ENCODE data around the gene LRP1-AS. TPM values are rescaled to one million over a fixed set of nuclear protein-coding genes. Genes with fewer than 3 reads are reported as not detected.

The LRP1-AS gene
- polyA plus RNA-seq, 1 donor (not counting 4 experiments of a cell fraction or from before 2014, with no cell fraction given) = not detected

DNA sequence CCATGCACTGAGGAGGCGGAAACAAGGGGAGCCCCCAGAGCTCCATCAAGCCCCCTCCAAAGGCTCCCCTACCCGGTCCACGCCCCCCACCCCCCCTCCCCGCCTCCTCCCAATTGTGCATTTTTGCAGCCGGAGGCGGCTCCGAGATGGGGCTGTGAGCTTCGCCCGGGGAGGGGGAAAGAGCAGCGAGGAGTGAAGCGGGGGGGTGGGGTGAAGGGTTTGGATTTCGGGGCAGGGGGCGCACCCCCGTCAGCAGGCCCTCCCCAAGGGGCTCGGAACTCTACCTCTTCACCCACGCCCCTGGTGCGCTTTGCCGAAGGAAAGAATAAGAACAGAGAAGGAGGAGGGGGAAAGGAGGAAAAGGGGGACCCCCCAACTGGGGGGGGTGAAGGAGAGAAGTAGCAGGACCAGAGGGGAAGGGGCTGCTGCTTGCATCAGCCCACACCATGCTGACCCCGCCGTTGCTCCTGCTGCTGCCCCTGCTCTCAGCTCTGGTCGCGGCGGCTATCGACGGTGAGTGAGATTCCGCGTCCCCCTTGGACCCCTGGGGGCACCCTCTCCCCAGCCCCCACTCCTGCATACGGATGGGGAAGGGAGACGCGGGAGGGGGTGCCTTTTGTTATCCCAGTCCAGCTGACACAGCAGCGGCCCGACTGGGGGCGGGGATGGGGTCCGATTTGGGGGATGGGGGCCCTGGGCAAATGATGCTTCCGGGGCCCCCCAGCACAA lies 18.7 kb downstream of the LRP1-AS start:
- FAIRE-seq (no peak), DNase-seq (ENCODE audit: low read depth, low spot score) (no peak)
- Histone ChIP-seq H3K27ac (ENCODE audit: control insufficient read depth, insufficient read depth, low read length) (no peak overlapping the region), H3K9me1 (ENCODE audit: control insufficient read depth, extremely low read depth, insufficient read depth, low read length) (no peaks in the 10 kb centered on the region), H3K4me1 (ENCODE audit: control insufficient read depth, extremely low read depth, insufficient read depth, low read length) (peaks cover 16% of the 10 kb centered on the region), H3K79me2 (ENCODE audit: control insufficient read depth, insufficient read depth, low read length) (no peaks in the 10 kb centered on the region), H3K9ac (ENCODE audit: control insufficient read depth, extremely low read depth, insufficient read depth, low read length) (peak overlapping the region; percentile 58), H3K4me3 (ENCODE audit: control insufficient read depth in 2 of 3, extremely low read depth in 1 of 3, insufficient read depth in 2 of 3, low read depth in 1 of 3, low read length in 3 of 3) (peak overlapping the region; percentile 55 to 90 (median 69)), H3K4me2 (ENCODE audit: control insufficient read depth, extremely low read depth, insufficient read depth, low read depth, low read length) (peak overlapping the region; percentile 77), H3K36me3 (ENCODE audit: control insufficient read depth in 2 of 2, extremely low read depth in 1 of 2, insufficient read depth in 2 of 2, low read length in 2 of 2) (no peaks in the 10 kb centered on the region), H4K20me1 (ENCODE audit: control insufficient read depth, extremely low read depth, insufficient read depth, low read length) (no peaks in the 10 kb centered on the region), H2AFZ (ENCODE audit: control insufficient read depth, low read length) (peak overlapping the region; percentile 27), H3K9me3 (ENCODE audit: control insufficient read depth, low read depth, low read length) (no peaks in the 10 kb centered on the region), H3K27me3 (ENCODE audit: control insufficient read depth, extremely low read depth, insufficient read depth, low read length) (no peaks in the 10 kb centered on the region)
- TF ChIP-seq EZH2 (IDR thresholded peaks at IDR 0.05; ENCODE audit: low read length) = no peak
- TF ChIP-seq, protein P1, sequence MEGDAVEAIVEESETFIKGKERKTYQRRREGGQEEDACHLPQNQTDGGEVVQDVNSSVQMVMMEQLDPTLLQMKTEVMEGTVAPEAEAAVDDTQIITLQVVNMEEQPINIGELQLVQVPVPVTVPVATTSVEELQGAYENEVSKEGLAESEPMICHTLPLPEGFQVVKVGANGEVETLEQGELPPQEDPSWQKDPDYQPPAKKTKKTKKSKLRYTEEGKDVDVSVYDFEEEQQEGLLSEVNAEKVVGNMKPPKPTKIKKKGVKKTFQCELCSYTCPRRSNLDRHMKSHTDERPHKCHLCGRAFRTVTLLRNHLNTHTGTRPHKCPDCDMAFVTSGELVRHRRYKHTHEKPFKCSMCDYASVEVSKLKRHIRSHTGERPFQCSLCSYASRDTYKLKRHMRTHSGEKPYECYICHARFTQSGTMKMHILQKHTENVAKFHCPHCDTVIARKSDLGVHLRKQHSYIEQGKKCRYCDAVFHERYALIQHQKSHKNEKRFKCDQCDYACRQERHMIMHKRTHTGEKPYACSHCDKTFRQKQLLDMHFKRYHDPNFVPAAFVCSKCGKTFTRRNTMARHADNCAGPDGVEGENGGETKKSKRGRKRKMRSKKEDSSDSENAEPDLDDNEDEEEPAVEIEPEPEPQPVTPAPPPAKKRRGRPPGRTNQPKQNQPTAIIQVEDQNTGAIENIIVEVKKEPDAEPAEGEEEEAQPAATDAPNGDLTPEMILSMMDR (optimal IDR thresholded peaks at IDR 0.05 in 1 of 3, IDR thresholded peaks at IDR 0.05 in 1 of 3, conservative IDR thresholded peaks at IDR 0.05 in 1 of 3; ENCODE audit: extremely low read depth in 1 of 3, insufficient read depth in 2 of 3, low read length in 3 of 3) = no peak
- dilution Hi-C loops (cut with MboI; ENCODE audit: extremely low pct_ligation_motif_present, low sequenced_read_pairs) = no loop called here

DNA sequence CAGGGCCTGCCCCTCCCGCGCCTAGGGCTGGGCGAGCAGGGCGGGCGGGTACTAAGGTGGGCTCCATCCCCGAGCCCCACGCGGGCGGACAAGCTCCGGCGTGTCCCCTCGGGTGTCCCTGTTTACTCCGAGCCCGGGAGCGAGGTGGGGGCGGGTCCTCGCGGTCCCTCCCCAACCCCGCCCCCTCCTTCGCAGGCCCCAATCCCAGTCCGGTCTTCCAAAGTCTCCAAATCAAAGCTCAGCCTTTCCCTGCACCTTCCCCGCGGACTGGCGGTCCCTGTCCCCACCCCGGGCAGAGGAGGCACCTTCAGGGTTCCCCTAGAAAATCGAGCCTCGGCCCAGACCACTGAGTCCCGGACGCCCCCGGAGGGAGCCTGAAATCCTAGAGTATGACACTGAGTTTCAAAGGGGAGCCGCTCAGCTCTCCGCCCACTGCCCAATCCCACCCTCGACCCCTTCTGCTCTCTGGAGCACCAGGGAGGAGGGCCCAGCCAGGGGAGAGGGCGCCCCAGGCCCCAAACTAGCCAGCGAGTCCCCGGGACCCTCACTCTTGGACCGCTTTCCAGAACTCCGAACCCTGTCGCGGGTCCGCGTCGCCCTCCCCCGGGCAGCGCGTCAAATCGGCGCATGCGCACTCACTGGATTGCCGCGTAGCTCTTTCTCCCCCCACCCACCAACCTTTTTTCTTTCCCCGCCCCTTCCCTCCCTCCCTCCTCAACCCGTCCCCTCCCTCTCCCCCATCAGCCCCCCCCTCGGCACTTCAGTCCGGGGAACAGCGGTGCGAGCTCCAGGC lies 19.5 kb downstream of the LRP1-AS start, which contains the start of gene LRP1:
LRP1 (plus strand) TSS at position 758 of the 793 bp plus-strand sequence. CDS start 482 bp downstream, outside the sequence.
- Histone ChIP-seq H3K4me1 (ENCODE audit: control insufficient read depth, extremely low read depth, insufficient read depth, low read length) (peaks cover 16% of the 10 kb centered on the region), H3K79me2 (ENCODE audit: control insufficient read depth, insufficient read depth, low read length) (no peaks in the 10 kb centered on the region), H3K9ac (ENCODE audit: control insufficient read depth, extremely low read depth, insufficient read depth, low read length) (peak within 1 kb of the TSS; percentile 82), H3K27me3 (ENCODE audit: control insufficient read depth, extremely low read depth, insufficient read depth, low read length) (no peaks in the 10 kb centered on the region), H2AFZ (ENCODE audit: control insufficient read depth, low read length) (peak within 1 kb of the TSS; percentile 84), H3K9me1 (ENCODE audit: control insufficient read depth, extremely low read depth, insufficient read depth, low read length) (no peaks in the 10 kb centered on the region), H3K9me3 (ENCODE audit: control insufficient read depth, low read depth, low read length) (no peaks in the 10 kb centered on the region), H3K27ac (ENCODE audit: control insufficient read depth, insufficient read depth, low read length) (peak within 1 kb of the TSS; percentile 63), H3K4me3 (ENCODE audit: control insufficient read depth in 2 of 3, extremely low read depth in 1 of 3, insufficient read depth in 2 of 3, low read depth in 1 of 3, low read length in 3 of 3) (peak within 1 kb of the TSS; percentile 69 to 90 (median 83)), H3K36me3 (ENCODE audit: control insufficient read depth in 2 of 2, extremely low read depth in 1 of 2, insufficient read depth in 2 of 2, low read length in 2 of 2) (no peaks in the 10 kb centered on the region), H3K4me2 (ENCODE audit: control insufficient read depth, extremely low read depth, insufficient read depth, low read depth, low read length) (peak within 1 kb of the TSS; percentile 93), H4K20me1 (ENCODE audit: control insufficient read depth, extremely low read depth, insufficient read depth, low read length) (no peaks in the 10 kb centered on the region)
- DNase-seq (ENCODE audit: low read depth, low spot score) = no peak
- no peak for FAIRE-seq
- dilution Hi-C loops (cut with MboI; ENCODE audit: extremely low pct_ligation_motif_present, low sequenced_read_pairs) = no loop called here
- TF ChIP-seq, protein P1 (optimal IDR thresholded peaks at IDR 0.05 in 1 of 3, IDR thresholded peaks at IDR 0.05 in 1 of 3, conservative IDR thresholded peaks at IDR 0.05 in 1 of 3; ENCODE audit: extremely low read depth in 1 of 3, insufficient read depth in 2 of 3, low read length in 3 of 3) = no peak
- TF ChIP-seq EZH2 (IDR thresholded peaks at IDR 0.05; ENCODE audit: low read length) = no peak

All from keratinocyte (primary cell).